H9 (cell line): ENCODE data around the gene UBXN11. TPM values are rescaled to one million over a fixed set of nuclear protein-coding genes. Genes with fewer than 3 reads are reported as not detected.

Source experiments
- DNase-seq: peaks from one replicate; pipeline ENCODE4 v3.0.0-alpha.2; 2017
- H2AFZ ChIP-seq: one replicate; pipeline ENCODE4 v1.6.1; 2013; ENCODE audit warnings: mild to moderate bottlenecking, low read length, control low read depth, moderate library complexity
- H2AK5ac ChIP-seq: 2 replicates; pipeline ENCODE4 v1.6.1; 2013; ENCODE audit warnings: low read length, control low read depth, mixed read lengths; ENCODE audit not compliant: insufficient read length
- H2BK120ac ChIP-seq: one replicate; pipeline ENCODE4 v1.6.1; 2013; ENCODE audit warnings: low read depth, mild to moderate bottlenecking, low read length, control low read depth, inconsistent platforms; ENCODE audit not compliant: poor library complexity, severe bottlenecking
- H2BK12ac ChIP-seq: 2 replicates; pipeline ENCODE4 v1.6.1; 2013; ENCODE audit warnings: low read length, control low read depth, mixed read lengths, low read depth; ENCODE audit not compliant: insufficient read length
- H2BK15ac ChIP-seq: 2 replicates; pipeline ENCODE4 v1.6.1; 2013; ENCODE audit warnings: low read depth, low read length, control low read depth
- H2BK20ac ChIP-seq: one replicate; pipeline ENCODE4 v1.6.1; 2013; ENCODE audit warnings: low read depth, mild to moderate bottlenecking, low read length, control low read depth, inconsistent platforms; ENCODE audit not compliant: poor library complexity, severe bottlenecking
- H2BK5ac ChIP-seq: 2 replicates; pipeline ENCODE4 v1.6.1; 2013; ENCODE audit warnings: low read length, control low read depth, mixed read lengths; ENCODE audit not compliant: insufficient read length
- H3K14ac ChIP-seq: 2 replicates; pipeline ENCODE4 v1.6.1; 2013; ENCODE audit warnings: low read length, control low read depth; ENCODE audit not compliant: insufficient read depth
- H3K18ac ChIP-seq: 2 replicates; pipeline ENCODE4 v1.6.1; 2013; ENCODE audit warnings: low read depth, mild to moderate bottlenecking, mixed read lengths, low read length, control low read depth; ENCODE audit not compliant: insufficient read length
- H3K23ac ChIP-seq: 2 replicates; pipeline ENCODE4 v1.6.1; 2013; ENCODE audit warnings: low read length, control low read depth, mixed read lengths, low read depth; ENCODE audit not compliant: insufficient read length
- H3K23me2 ChIP-seq: 2 replicates; pipeline ENCODE4 v1.6.1; 2013; ENCODE audit warnings: low read depth, mild to moderate bottlenecking, mixed read lengths, low read length, control low read depth; ENCODE audit not compliant: insufficient read length, poor library complexity, severe bottlenecking
- H3K27ac ChIP-seq: 2 replicates; pipeline ENCODE4 v1.5.1; 2013; ENCODE audit warnings: low read length, control low read depth, mixed read lengths, low read depth; ENCODE audit not compliant: insufficient read length
- H3K27me3 ChIP-seq: 2 replicates; pipeline ENCODE4 v1.6.1; 2013; ENCODE audit warnings: low read length, control low read depth, inconsistent platforms; ENCODE audit not compliant: insufficient read depth
- H3K4ac ChIP-seq: 2 replicates; pipeline ENCODE4 v1.6.1; 2013; ENCODE audit warnings: low read depth, mild to moderate bottlenecking, control low read depth, inconsistent platforms, low read length, moderate library complexity
- H3K4me1 ChIP-seq: 2 replicates; pipeline ENCODE4 v1.6.1; 2013; ENCODE audit warnings: low read length, control low read depth, inconsistent platforms; ENCODE audit not compliant: insufficient read depth
- H3K4me2 ChIP-seq: 2 replicates; pipeline ENCODE4 v1.6.1; 2013; ENCODE audit warnings: low read length, control low read depth, mixed read lengths; ENCODE audit not compliant: insufficient read length, insufficient read depth
- H3K56ac ChIP-seq: 2 replicates; pipeline ENCODE4 v1.6.1; 2013; ENCODE audit warnings: low read depth, mild to moderate bottlenecking, mixed read lengths, low read length, control low read depth; ENCODE audit not compliant: insufficient read length
- H3K79me1 ChIP-seq: 2 replicates; pipeline ENCODE4 v1.6.1; 2013; ENCODE audit warnings: low read depth, mild to moderate bottlenecking, moderate library complexity, low read length, control low read depth, inconsistent platforms; ENCODE audit not compliant: insufficient read depth, poor library complexity, severe bottlenecking
- H3K79me2 ChIP-seq: 2 replicates; pipeline ENCODE4 v1.6.1; 2013; ENCODE audit warnings: low read length, control low read depth, inconsistent platforms; ENCODE audit not compliant: insufficient read depth
- H3K9ac ChIP-seq: 2 replicates; pipeline ENCODE4 v1.6.1; 2013; ENCODE audit warnings: low read length, control low read depth, mixed read lengths; ENCODE audit not compliant: insufficient read length; ENCODE audit errors: extremely low read depth
- H3K9me3 ChIP-seq: one replicate; pipeline ENCODE4 v1.6.1; 2013; ENCODE audit warnings: low read depth, low read length, inconsistent platforms; ENCODE audit not compliant: control insufficient read depth
- H3T11ph ChIP-seq: one replicate; pipeline ENCODE4 v1.6.1; 2013; ENCODE audit warnings: mild to moderate bottlenecking, low read length, control low read depth, inconsistent platforms
- H4K20me1 ChIP-seq: one replicate; pipeline ENCODE4 v1.6.1; 2013; ENCODE audit not compliant: control insufficient read depth, insufficient read length, insufficient read depth
- H4K5ac ChIP-seq: 2 replicates; pipeline ENCODE4 v1.6.1; 2013; ENCODE audit warnings: low read depth, mild to moderate bottlenecking, mixed read lengths, low read length, control low read depth; ENCODE audit not compliant: insufficient read length
- H4K8ac ChIP-seq: replicated peaks from 2 replicates; pipeline ENCODE4 v1.6.1; 2013; ENCODE audit warnings: low read length, control low read depth, mixed read lengths, low read depth; ENCODE audit not compliant: insufficient read length
- H4K91ac ChIP-seq: 2 replicates; pipeline ENCODE4 v1.6.1; 2013; ENCODE audit warnings: low read depth, mild to moderate bottlenecking, moderate library complexity, mixed read lengths, low read length, control low read depth; ENCODE audit not compliant: insufficient read length
- H3K27ac Mint-ChIP-seq, 3 experiments: 2 replicates in 2 of 3; 3 replicates in 1 of 3; pipeline ENCODE4 v1.8.0; 2020 to 2021; ENCODE audit warnings: mixed read lengths in 3 of 3, mild to moderate bottlenecking in 1 of 3, moderate library complexity in 1 of 3
- H3K27me3 Mint-ChIP-seq: 2 replicates; pipeline ENCODE4 v1.8.0; 2021; ENCODE audit warnings: low read depth, mild to moderate bottlenecking, moderate library complexity, mixed read lengths
- H3K36me3 Mint-ChIP-seq, 3 experiments: 2 replicates in 2 of 3; 3 replicates in 1 of 3; pipeline ENCODE4 v1.8.0; 2020 to 2021; ENCODE audit warnings: low read depth in 3 of 3, mixed read lengths in 3 of 3; ENCODE audit not compliant: insufficient read depth in 1 of 3
- H3K4me1 Mint-ChIP-seq, 2 experiments: 2 replicates each; pipeline ENCODE4 v1.8.0; 2020; ENCODE audit warnings: mixed read lengths in 2 of 2
- H3K4me3 Mint-ChIP-seq, 2 experiments: 2 replicates in 1 of 2; 3 replicates in 1 of 2; pipeline ENCODE4 v1.8.0; 2020 to 2021; ENCODE audit warnings: mild to moderate bottlenecking in 2 of 2, mixed read lengths in 2 of 2, moderate library complexity in 1 of 2
- H3K9me3 Mint-ChIP-seq, 2 experiments: 2 replicates in 1 of 2; 3 replicates in 1 of 2; pipeline ENCODE4 v1.8.0; 2020; ENCODE audit warnings: mild to moderate bottlenecking in 2 of 2, mixed read lengths in 2 of 2, moderate library complexity in 1 of 2
- WGBS: extraction: QIAGEN DNeasy Blood & Tissue Kit; methylation state at CpG from one replicate; pipeline ENCODE4 v1.1.7; 2013; ENCODE audit warnings: missing lambda C conversion rate, low lambda C conversion rate, mixed read lengths; ENCODE audit not compliant: insufficient read length; ENCODE audit errors: extremely low coverage; 5-methylcytosine and 5-hydroxymethylcytosine counted together
- total RNA-seq: library from RNA; stranded (reverse); gene quantifications from 2 replicates; pipeline ENCODE4 v1.2.1, GENCODE V29; 2021
- TF ChIP-seq, protein P1 (sequence below): fragments of 200-600 bp; sonication (generic); conservative IDR thresholded peaks from 3 replicates; pipeline ENCODE4 v1.8.0; 2021; ENCODE audit warnings: antibody characterized with exemption, mild to moderate bottlenecking

The UBXN11 gene
- total RNA-seq, 1 experiment from 2014 or later: 13.7 TPM

GRCh38 chr1:26317146-26317545 is 10.7 kb upstream of the UBXN11 start:
- WGBS: no CpG with 5 or more reads among the region's 2 CpGs
- no peak overlapping the region for H2BK120ac ChIP-seq

More at GRCh38 chr1:26317146-26317545, 10.7 kb upstream of the UBXN11 start:
- Mint-ChIP-seq H3K27me3 (peaks cover 1% of the 10 kb centered on the region; the same call in 1 of the 2 replicates), H3K36me3 (peaks cover 3 to 11% (median 3%) of the 10 kb centered on the region in 3 experiments; a peak in 6 of 7 replicates), H3K4me1 (peaks cover 34 to 50% of the 10 kb centered on the region in 2 experiments), H3K4me3 (peak overlapping the region in 1 of 2 experiments; percentile 11; a peak in 1 of 5 replicates), H3K9me3 (no peaks in the 10 kb centered on the region), H3K27ac (peak overlapping the region; percentile 0 to 78 (median 68); a peak in 4 of 7 replicates)
- no peak overlapping the region for H2BK5ac ChIP-seq
- no peak overlapping the region for H2BK20ac ChIP-seq
- H4K20me1 ChIP-seq: no peaks in the 10 kb centered on the region
- no peak overlapping the region for H2AFZ ChIP-seq
- no peaks in the 10 kb centered on the region for H3K79me1 ChIP-seq
- no peak overlapping the region for H3K23ac ChIP-seq
- no peak overlapping the region for H3K9ac ChIP-seq
- no peak overlapping the region for H3K4me2 ChIP-seq
- no peak overlapping the region for H2BK12ac ChIP-seq
- no peak overlapping the region for H2AK5ac ChIP-seq
- H3K4ac ChIP-seq: no peak overlapping the region
- no peak overlapping the region for H3K27ac ChIP-seq
- H3K56ac ChIP-seq: no peak overlapping the region
- H3K18ac ChIP-seq: no peak overlapping the region
- H4K5ac ChIP-seq: no peak overlapping the region
- TF ChIP-seq, protein P1, sequence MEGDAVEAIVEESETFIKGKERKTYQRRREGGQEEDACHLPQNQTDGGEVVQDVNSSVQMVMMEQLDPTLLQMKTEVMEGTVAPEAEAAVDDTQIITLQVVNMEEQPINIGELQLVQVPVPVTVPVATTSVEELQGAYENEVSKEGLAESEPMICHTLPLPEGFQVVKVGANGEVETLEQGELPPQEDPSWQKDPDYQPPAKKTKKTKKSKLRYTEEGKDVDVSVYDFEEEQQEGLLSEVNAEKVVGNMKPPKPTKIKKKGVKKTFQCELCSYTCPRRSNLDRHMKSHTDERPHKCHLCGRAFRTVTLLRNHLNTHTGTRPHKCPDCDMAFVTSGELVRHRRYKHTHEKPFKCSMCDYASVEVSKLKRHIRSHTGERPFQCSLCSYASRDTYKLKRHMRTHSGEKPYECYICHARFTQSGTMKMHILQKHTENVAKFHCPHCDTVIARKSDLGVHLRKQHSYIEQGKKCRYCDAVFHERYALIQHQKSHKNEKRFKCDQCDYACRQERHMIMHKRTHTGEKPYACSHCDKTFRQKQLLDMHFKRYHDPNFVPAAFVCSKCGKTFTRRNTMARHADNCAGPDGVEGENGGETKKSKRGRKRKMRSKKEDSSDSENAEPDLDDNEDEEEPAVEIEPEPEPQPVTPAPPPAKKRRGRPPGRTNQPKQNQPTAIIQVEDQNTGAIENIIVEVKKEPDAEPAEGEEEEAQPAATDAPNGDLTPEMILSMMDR: no peak
- no peaks in the 10 kb centered on the region for H3K9me3 ChIP-seq
- no peak for DNase-seq
- no peak overlapping the region for H4K8ac ChIP-seq
- no peaks in the 10 kb centered on the region for H3K27me3 ChIP-seq
- H3K23me2 ChIP-seq: no peaks in the 10 kb centered on the region
- no peaks in the 10 kb centered on the region for H3K79me2 ChIP-seq
- no peak overlapping the region for H2BK15ac ChIP-seq
- no peak overlapping the region for H4K91ac ChIP-seq
- H3T11ph ChIP-seq: no peak overlapping the region
- H3K14ac ChIP-seq: no peak overlapping the region
- H3K4me1 ChIP-seq: no peaks in the 10 kb centered on the region
